Spleen (tissue), 7 donors: ENCODE data around the gene NABP1.

Source experiments
- CTCF ChIP-seq, 11 experiments: fragments of 200-600 bp in 7 of 11; fragments of 450-650 bp in 4 of 11; sonication (generic) in 4 of 11; IDR thresholded peaks in 8 of 11; conservative IDR thresholded peaks in 3 of 11; 1 replicate in 7 of 11; 2 replicates in 4 of 11; pipeline versions ENCODE4 v1.4.0 to v1.8.0; 2016 to 2021; ENCODE audit warnings: antibody characterized with exemption in 11 of 11, inconsistent platforms in 4 of 11, mild to moderate bottlenecking in 1 of 11
- POLR2A ChIP-seq, 3 donors: fragments of 450-650 bp; IDR thresholded peaks; one replicate each; pipeline ENCODE4 v1.5.1; 2017; ENCODE audit warnings: antibody characterized with exemption in 3 of 3, mild to moderate bottlenecking in 1 of 3
- donor health status: DM: no; HTN: no; CAD: no; lungs with moderate emphysema.
- donor health status: DM: no; HTN: no; CAD: no.
- donor health status: DM: no; HTN: no; CAD: no.

- no peak for TF ChIP-seq POLR2A (IDR thresholded peaks at IDR 0.05)
- TF ChIP-seq CTCF (IDR thresholded peaks at IDR 0.05 in 8 of 11, conservative IDR thresholded peaks at IDR 0.05 in 3 of 11): no peak
Measured at GRCh38 chr2:191688934-191689695, 11.2 kb downstream of the NABP1 start.
